Stimulated activated naive CD4-positive, alpha-beta T cell (primary cell): ENCODE data around the gene IRX1.

Experiments
- DNase-seq, 6 experiments: peaks; one replicate each; lab custom pipeline; 2025; lab: John Stamatoyannopoulos, UW

IRX1 gene

GRCh38 chr5:3600106-3601060, 4.8 kb downstream of the IRX1 start:
- DNase-seq: no peak

- DNase-seq: no peak
These were observed 5.6 kb downstream of the IRX1 start for GRCh38 chr5:3601061-3601710.

GRCh38 chr5:3601911-3602782, 6.5 kb downstream of the IRX1 start:
- DNase-seq: no peak

GRCh38 chr5:3602785-3603502, 7.3 kb downstream of the IRX1 start:
- DNase-seq: no peak

GRCh38 chr5:3604501-3604900, 8.9 kb downstream of the IRX1 start:
- DNase-seq: no peak

GRCh38 chr5:3605298-3606010, 9.8 kb downstream of the IRX1 start:
- DNase-seq: no peak

GRCh38 chr5:3606121-3606831, 10.6 kb downstream of the IRX1 start:
- DNase-seq: no peak

GRCh38 chr5:3607541-3608181, 12.0 kb downstream of the IRX1 start:
- DNase-seq: no peak

- no peak for DNase-seq
These were observed 13.6 kb downstream of the IRX1 start for GRCh38 chr5:3609120-3609681.

- no peak for DNase-seq
These were observed 17.0 kb downstream of the IRX1 start for GRCh38 chr5:3612591-3613042.

GRCh38 chr5:3613726-3614125, 18.1 kb downstream of the IRX1 start:
- DNase-seq: no peak

GRCh38 chr5:3615217-3615616, 19.6 kb downstream of the IRX1 start:
- DNase-seq: no peak

GRCh38 chr5:3615829-3616228, 20.2 kb downstream of the IRX1 start:
- no peak for DNase-seq

GRCh38 chr5:3619579-3619978, 23.9 kb downstream of the IRX1 start:
- no peak for DNase-seq

- DNase-seq: no peak
These were observed 27.3 kb downstream of the IRX1 start for GRCh38 chr5:3622961-3623360.

- no peak for DNase-seq
These were observed 30.0 kb downstream of the IRX1 start for GRCh38 chr5:3625626-3626025.

GRCh38 chr5:3634061-3634460, 38.4 kb downstream of the IRX1 start:
- DNase-seq: no peak

GRCh38 chr5:3639175-3639574, 43.5 kb downstream of the IRX1 start:
- DNase-seq: no peak

- DNase-seq: no peak
These were observed 46.6 kb downstream of the IRX1 start for GRCh38 chr5:3642231-3642630.
